22Rv1 (cell line): ENCODE results near the gene PASK.

Experiments
- H3K27ac ChIP-seq: fragments of 450-650 bp; 2 replicates; pipeline ENCODE4 v1.5.1; 2017
- CTCF ChIP-seq: fragments of 450-650 bp; IDR thresholded peaks from 2 replicates; pipeline ENCODE4 v1.5.1; 2017; ENCODE audit warnings: mild to moderate bottlenecking
- ZFX ChIP-seq: fragments of 450-650 bp; IDR thresholded peaks from 2 replicates; pipeline ENCODE4 v1.6.1; 2017; ENCODE audit warnings: antibody characterized with exemption, borderline replicate concordance

The PASK gene

DNA sequence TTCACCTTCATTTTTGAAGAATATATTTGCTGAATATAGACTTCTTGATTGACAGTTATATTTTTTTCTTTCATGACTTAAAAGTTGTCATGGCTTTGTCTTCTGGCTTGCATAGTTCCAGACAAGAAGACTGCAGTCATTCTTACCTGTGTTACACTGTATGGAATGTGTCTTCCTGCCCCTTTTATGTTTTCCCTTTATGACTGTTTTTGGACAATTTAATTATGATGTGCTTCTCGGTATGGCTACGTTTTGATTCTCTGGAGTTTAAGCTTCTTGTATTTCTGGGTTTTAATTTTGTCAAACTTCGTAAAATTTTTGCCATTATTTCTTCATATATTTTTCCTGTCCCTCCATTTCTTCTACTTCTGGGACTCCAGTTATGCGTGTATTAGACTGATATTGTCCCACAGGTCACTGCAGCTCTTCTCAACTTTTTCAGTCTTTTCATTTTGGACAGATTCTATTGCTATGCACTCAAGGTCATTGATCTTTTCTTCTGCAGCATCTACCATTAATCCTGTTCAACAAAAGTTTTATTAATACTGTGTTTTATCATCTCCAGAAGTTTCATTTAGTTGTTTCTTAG, 64.3 kb downstream of the PASK start:
- no peak for TF ChIP-seq CTCF
- TF ChIP-seq ZFX = no peak
- peak overlapping the region; percentile 100 for H3K27ac ChIP-seq

GRCh38 chr2:241083091-241083415, 66.2 kb downstream of the PASK start:
- no peak for TF ChIP-seq CTCF
- TF ChIP-seq ZFX = no peak
- peak overlapping the region; percentile 100 for H3K27ac ChIP-seq

DNA sequence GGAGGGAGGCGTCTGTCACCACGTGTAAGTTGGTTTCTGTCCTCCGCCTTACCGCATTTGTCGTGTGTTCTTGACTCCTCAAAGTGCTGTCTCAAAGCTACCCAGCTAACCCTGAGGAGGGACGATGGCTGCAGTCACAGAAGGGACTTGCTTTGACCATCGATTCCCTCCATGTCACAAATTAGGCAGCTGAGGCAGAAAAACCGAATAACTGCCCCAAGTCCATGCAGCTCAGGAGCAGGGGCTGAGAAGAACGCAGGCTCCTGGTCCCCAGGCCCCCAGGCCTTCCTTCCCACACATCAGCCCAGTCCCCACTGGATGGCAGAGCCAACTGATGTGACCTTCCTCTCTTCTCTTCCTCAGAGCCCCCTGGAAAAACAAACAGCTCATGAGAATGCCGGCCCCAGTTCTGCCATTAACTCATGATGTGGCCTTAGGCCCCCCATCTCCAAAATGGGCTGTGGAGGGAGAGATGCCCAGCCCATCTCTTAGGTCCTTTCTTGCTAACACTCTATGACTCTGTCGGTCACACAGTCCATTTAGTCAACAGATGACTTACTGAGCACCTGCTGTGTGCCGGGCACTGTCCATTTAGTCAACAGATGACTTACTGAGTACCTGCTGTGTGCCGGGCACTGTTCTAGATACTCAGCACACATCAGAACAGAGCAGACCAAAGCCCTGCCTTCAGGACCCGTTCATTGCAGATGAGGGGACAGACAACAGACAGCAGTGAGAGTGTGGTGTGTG, 66.8 kb downstream of the PASK start:
- TF ChIP-seq CTCF (no peak), ZFX (no peak)
- H3K27ac ChIP-seq = peak overlapping the region; percentile 100

- H3K27ac ChIP-seq = peak overlapping the region; percentile 100
- TF ChIP-seq CTCF = no peak
- TF ChIP-seq ZFX = no peak
Measured at GRCh38 chr2:241081643-241082340, 67.5 kb downstream of the PASK start.

DNA sequence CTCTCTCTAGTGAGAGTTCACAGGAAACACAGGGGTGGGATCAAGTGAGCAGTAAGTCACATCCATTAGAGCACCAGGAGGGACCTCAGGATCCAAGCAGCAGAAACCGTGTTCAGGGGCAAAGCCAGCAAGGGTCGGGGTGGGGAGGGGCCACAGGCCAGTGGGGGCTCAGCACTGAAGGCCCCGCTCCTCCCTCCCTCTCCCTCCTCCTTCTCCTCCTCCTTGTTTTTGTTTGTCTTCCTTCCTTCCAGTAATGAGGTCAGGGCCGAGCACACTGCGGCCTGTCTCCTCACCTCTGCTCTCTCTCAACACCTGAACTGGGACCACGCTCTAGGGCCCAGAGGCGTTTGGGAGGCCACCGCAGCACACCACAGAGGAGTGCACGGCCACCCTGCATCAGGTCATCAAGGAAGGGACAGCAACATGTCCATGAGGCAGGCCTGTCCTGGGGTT, 68.1 kb downstream of the PASK start:
- TF ChIP-seq CTCF (no peak), ZFX (no peak)
- peak overlapping the region; percentile 100 for H3K27ac ChIP-seq

DNA sequence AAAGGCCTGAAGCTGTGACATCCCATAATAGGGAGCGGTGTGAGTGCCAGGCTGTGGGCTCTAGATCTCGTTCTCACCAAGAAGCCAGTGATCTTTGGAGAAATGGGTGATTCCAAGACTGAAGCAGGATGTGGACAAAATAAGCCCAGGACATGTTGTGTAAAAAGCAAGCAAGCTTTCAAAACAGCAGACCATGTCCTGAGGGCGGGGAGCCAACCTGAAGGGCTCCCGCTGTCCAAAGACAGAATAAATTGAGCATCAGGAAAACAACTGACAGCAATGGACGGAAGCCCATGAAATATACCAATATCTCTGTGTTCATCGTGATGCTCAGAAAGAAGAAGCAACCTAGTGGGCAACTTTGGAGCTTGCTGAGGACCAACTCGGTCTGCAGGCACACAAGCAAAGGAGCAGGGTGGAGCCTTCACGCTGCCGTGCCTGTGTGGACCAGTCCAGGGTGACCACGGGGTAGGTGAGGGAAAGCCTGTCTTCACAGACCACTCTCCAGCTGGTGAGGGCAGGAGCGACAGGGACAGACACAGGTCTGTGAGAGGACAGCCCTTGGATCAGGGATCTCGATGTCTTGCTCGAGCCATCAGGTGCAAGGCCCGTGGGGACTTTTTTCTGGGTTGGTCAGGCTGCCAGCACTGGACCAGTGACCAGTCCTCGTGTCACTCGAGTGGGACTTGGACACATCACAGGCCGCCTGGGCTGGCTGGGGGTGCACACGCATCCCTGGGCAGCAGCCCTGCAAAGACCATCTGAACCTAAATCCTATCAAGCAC, 68.7 kb downstream of the PASK start:
- TF ChIP-seq CTCF = no peak
- TF ChIP-seq ZFX = no peak
- peak overlapping the region; percentile 100 for H3K27ac ChIP-seq
